K562 (cell line): ENCODE data around the gene LGI4. TPM values are rescaled to one million over a fixed set of nuclear protein-coding genes. Genes with fewer than 3 reads are reported as not detected.

Experiments
- CEBPZ ChIP-seq: fragments of 150-350 bp; IDR thresholded peaks from 2 replicates; pipeline ENCODE4 v1.6.1; 2014; ENCODE audit warnings: low read depth, mild to moderate bottlenecking, low read length, borderline replicate concordance
- CUX1 ChIP-seq: fragments of 200-800 bp; sonication (Bioruptor generic); IDR thresholded peaks from 2 replicates; pipeline ENCODE4 v1.6.1; 2016; ENCODE audit warnings: missing genetic modification characterization, missing compliant biosample characterization
- E2F8 ChIP-seq: fragments of 450-650 bp; IDR thresholded peaks from 2 replicates; pipeline ENCODE4 v1.7.1; 2018; ENCODE audit warnings: mild to moderate bottlenecking, low read depth; ENCODE audit not compliant: partially characterized antibody
- MLLT1 ChIP-seq, 2 experiments: fragments of 450-650 bp; IDR thresholded peaks; 2 replicates each; pipeline ENCODE4 v1.6.1; 2016
- MLX ChIP-seq, 2 experiments: fragments of 450-650 bp in 1 of 2; sonication (generic) in 1 of 2; formaldehyde crosslinking; conservative IDR thresholded peaks; 2 replicates each; pipeline versions ENCODE4 v1.4.0 to v1.8.1; 2020 to 2022; ENCODE audit warnings: mild to moderate bottlenecking in 1 of 2, missing genetic modification reagents in 1 of 2
- NCOA2 ChIP-seq, 2 experiments: fragments of 450-650 bp; IDR thresholded peaks; 2 replicates each; pipeline ENCODE4 v1.6.1; 2018; ENCODE audit warnings: mild to moderate bottlenecking in 2 of 2, moderate library complexity in 1 of 2; ENCODE audit not compliant: partially characterized antibody in 2 of 2
- NEUROD1 ChIP-seq: fragments of 150-350 bp; IDR thresholded peaks from 2 replicates; pipeline ENCODE4 v1.6.1; 2014; ENCODE audit warnings: borderline replicate concordance, low read length, low read depth; ENCODE audit not compliant: partially characterized antibody
- SPI1 ChIP-seq: IDR thresholded peaks from 2 replicates; pipeline ENCODE4 v1.6.1; 2011; ENCODE audit warnings: low read depth, low read length, control low read depth, borderline replicate concordance
- ZNF146 ChIP-seq: IDR thresholded peaks from one replicate; pipeline ENCODE4 v1.6.1; 2018; ENCODE audit warnings: missing compliant biosample characterization; ENCODE audit not compliant: unreplicated experiment
- ZNF551 ChIP-seq: fragments of 250-450 bp; sonication (Bioruptor Pico); IDR thresholded peaks from 2 replicates; pipeline ENCODE4 v1.5.0; 2021; ENCODE audit warnings: mild to moderate bottlenecking, moderate library complexity
- ZNF717 ChIP-seq: fragments of 250-450 bp; sonication (Bioruptor Pico); IDR thresholded peaks from 2 replicates; pipeline ENCODE4 v1.5.0; 2021
- polyA plus RNA-seq, 8 experiments: library from polyadenylated mRNA; depleted of rRNA in 4 of 8; stranded (reverse) in 5 of 8; unstranded in 3 of 8; fragments of >200 nt; fragmentation: Nextera tagmentation in 2 of 8; fragmentation: Illumina TruSeq in 1 of 8; extraction: Ambion mirVana in 2 of 8; extraction: Trizol in 1 of 8; gene quantifications; 2 replicates each; pipeline versions ENCODE4 v1.2.1 to v1.2.3, GENCODE V29; 2011 to 2014; ENCODE audit warnings: inconsistent platforms in 1 of 8, missing spikeins in 1 of 8
- total RNA-seq, 7 experiments: library from RNA; depleted of rRNA in 6 of 7; stranded (reverse); fragments of >200 nt in 6 of 7; fragmentation: Illumina TruSeq in 2 of 7; extraction: Trizol in 2 of 7; gene quantifications; 2 replicates each; pipeline versions ENCODE4 v1.2.1 to v1.2.3, GENCODE V29; 2011 to 2021; ENCODE audit warnings: low replicate concordance in 1 of 7

LGI4 gene
- total and polyA plus RNA-seq, 9 of the 15 experiments (the other 6 are each of a cell fraction or from before 2014, with no cell fraction given) = 0.14 to 0.30 (median 0.24) TPM; not detected in 4

- no peak for TF ChIP-seq ZNF551 (CRISPR knock-in tag)
- no peak for TF ChIP-seq CUX1 (CRISPR knock-in tag)
- TF ChIP-seq ZNF717 (CRISPR knock-in tag) = no peak
- TF ChIP-seq NEUROD1 = peak; percentile 51
- TF ChIP-seq SPI1 = peak; percentile 57; the same call in 1 of the 2 replicates
- no peak for TF ChIP-seq E2F8
- no peak for TF ChIP-seq CEBPZ
- TF ChIP-seq NCOA2 (IDR thresholded peaks at IDR 0.05; ENCODE audit: partially characterized antibody in 2 of 2) = no peak
- TF ChIP-seq ZNF146 = peak; percentile 6
- peak; percentile 64 to 66; a peak in 2 of 4 replicates for TF ChIP-seq MLLT1 (IDR thresholded peaks at IDR 0.05)
- no peak for TF ChIP-seq MLX (CRISPR knock-in tag; conservative IDR thresholded peaks at IDR 0.05)
These were observed 19.9 kb upstream of the LGI4 start, which contains the start of gene FXYD5 (continued) for GRCh38 chr19:35154525-35155406.
